Jurkat, Clone E6-1 (cell line): Measurements from ENCODE around the gene HOXA7.

ENCODE experiments used
- DNase-seq: peaks from one replicate; pipeline ENCODE4 v3.0.0-alpha.2; 2011; ENCODE audit warnings: low read depth, low spot score
- H3K4me3 ChIP-seq: 2 replicates; pipeline ENCODE4 v1.5.1; 2011; ENCODE audit warnings: mild to moderate bottlenecking, low read length, control low read depth, moderate library complexity

The HOXA7 gene

DNA sequence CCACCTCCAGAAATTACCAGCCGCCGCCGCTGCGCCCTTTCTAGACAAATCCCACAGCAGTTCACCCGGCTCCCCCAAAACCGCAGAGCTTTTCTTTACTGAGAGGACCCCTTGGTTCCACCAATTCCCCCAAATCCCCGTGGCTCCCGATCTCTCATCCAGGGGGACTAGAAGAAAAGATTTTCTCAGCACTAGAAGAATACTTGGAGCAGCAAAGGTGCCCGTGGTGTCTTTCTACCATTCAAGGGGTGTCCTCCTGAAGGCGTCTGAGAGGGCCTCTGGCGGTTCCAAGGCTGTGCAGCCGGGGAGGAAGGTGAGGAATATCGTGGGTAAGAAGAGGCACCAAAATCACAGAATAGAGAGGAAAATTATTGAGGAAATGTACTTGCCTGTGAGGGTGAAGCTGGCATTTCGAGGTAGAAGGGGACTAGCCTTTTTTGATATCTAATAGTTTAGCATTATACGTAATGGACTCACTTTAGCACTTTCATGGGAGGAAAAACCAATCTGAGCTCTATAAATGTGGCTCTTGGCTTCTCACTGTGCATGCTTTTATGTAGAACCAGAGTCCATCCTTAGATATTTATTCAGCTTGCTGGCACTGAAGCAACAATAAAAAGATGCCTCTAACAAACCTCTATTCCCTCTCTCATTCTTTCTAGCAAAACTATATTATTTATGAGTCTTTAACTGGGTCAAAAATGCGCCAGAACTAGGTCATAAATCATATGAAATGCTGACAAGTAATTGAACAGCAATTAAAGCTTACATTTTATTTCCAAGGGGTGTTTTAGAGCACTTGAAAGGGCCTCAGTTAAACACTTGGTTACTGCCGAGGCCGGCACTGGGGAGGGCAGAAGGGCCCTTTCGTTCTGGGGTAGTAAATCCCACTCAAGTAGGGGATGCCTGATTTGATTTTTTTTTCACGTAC lies 40.2 kb downstream of the HOXA7 start:
- H3K4me3 ChIP-seq, result no peak overlapping the region

GRCh38 chr7:27115221-27116026 lies 41.1 kb downstream of the HOXA7 start:
- no peak for DNase-seq
- H3K4me3 ChIP-seq, result no peak overlapping the region

More for the DNA sequence above, 40.2 kb downstream of the HOXA7 start:
- DNase-seq, result no peak

DNA sequence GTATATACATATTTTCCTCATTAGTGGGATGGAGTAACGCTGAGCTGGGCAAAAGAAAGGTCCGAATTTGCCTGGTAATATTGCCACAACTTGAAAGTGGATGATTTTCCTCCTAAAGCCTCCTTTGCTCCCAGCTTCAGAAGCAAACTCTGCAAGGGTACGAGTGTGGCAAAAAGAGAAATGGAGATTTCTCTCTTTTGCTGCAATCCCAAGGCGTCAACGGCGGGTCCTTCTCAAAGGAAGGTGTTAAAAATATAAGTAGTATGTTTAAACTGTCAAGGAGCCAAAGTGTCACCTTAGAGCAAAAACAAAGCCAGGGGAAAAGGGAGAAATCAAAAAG lies 41.6 kb downstream of the HOXA7 start:
- no peak overlapping the region for H3K4me3 ChIP-seq
- DNase-seq, result no peak

GRCh38 chr7:27113991-27114769 lies 42.3 kb downstream of the HOXA7 start:
- DNase-seq, result no peak
- H3K4me3 ChIP-seq, result no peak overlapping the region

GRCh38 chr7:27112955-27113949 lies 43.2 kb downstream of the HOXA7 start:
- DNase-seq, result no peak
- H3K4me3 ChIP-seq, result no peak overlapping the region

DNA sequence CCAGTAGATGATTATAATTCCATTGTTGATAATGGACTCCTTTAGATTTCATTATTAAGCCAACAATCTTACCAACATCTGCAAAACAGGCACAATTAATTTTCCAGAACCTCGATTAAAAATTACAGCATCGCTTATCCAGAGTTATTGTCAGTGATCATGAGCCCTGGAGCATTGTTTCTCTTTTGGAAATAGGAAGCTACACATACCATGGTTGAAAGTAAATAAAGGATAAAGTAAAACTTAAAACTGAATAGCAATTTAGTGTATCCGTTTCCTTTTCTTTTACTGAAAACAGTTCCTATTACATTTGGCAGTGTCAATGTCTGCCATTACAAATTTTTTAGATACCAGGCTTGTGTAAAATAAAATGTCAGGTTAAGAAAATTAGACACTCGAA lies 44.1 kb downstream of the HOXA7 start:
- no peak overlapping the region for H3K4me3 ChIP-seq
- DNase-seq, result no peak

GRCh38 chr7:27111751-27112277 lies 44.7 kb downstream of the HOXA7 start:
- no peak overlapping the region for H3K4me3 ChIP-seq
- DNase-seq, result no peak

GRCh38 chr7:27111042-27111750 lies 45.3 kb downstream of the HOXA7 start:
- no peak for DNase-seq
- no peak overlapping the region for H3K4me3 ChIP-seq

- no peak for DNase-seq
- H3K4me3 ChIP-seq, result no peak overlapping the region
Measured at GRCh38 chr7:27110186-27111031, 46.1 kb downstream of the HOXA7 start.

DNA sequence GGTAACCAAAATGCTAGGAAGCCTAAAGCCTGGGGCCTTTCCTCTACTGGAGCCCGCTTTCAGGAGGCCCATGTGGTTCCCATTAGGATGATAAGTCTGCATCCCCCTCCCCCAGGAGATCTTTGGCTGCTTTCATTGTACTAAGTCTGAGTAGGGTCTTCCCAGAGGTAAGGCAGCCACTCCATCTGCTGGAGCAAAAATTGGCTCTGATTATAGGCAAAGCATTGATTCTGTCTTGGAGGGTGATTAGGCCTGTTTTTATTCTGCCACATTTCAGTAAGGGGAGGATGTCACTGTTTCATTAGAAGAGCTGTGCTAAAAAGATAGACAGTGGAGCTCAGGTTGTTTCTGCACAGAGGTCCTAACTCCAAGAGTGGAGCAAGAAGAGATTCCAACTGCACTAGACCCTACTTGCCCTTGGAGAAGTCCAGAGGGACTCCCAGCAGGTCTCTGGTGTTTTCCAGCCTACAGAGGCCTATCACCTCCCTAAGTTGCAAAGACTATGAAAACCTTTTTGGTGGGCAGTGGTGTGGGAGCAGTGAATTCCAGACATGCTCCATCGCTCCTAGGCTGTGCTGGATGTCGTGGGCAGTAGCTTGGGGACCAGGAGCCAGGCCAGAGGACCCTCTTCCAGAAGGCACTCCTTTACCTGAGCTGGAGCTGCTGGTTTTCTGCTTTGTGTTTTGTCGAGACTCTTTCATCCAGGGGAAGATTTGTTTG lies 46.8 kb downstream of the HOXA7 start:
- DNase-seq, result no peak
- H3K4me3 ChIP-seq, result no peak overlapping the region

- DNase-seq, result no peak
- no peak overlapping the region for H3K4me3 ChIP-seq
Measured at GRCh38 chr7:27108390-27109127, 47.9 kb downstream of the HOXA7 start.

GRCh38 chr7:27107391-27108381 lies 48.8 kb downstream of the HOXA7 start:
- no peak overlapping the region for H3K4me3 ChIP-seq
- no peak for DNase-seq

DNA sequence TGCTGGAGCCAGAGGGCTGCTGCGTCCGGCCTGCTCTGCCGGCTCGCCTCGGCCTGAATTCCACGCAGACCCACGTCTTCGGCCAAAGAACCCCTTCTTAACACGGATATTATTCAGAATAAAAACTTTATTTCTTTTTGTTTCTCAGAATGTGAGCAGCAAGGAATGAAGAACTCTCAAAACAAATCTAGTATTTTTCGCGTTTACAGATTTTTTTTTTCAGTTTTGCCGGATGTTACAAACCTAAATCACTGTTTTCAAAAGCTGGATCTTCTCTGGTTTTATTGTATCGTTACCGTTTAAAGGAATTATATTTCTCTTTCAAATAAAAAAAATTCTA lies 49.6 kb downstream of the HOXA7 start:
- H3K4me3 ChIP-seq, result no peak overlapping the region
- DNase-seq, result no peak

DNA sequence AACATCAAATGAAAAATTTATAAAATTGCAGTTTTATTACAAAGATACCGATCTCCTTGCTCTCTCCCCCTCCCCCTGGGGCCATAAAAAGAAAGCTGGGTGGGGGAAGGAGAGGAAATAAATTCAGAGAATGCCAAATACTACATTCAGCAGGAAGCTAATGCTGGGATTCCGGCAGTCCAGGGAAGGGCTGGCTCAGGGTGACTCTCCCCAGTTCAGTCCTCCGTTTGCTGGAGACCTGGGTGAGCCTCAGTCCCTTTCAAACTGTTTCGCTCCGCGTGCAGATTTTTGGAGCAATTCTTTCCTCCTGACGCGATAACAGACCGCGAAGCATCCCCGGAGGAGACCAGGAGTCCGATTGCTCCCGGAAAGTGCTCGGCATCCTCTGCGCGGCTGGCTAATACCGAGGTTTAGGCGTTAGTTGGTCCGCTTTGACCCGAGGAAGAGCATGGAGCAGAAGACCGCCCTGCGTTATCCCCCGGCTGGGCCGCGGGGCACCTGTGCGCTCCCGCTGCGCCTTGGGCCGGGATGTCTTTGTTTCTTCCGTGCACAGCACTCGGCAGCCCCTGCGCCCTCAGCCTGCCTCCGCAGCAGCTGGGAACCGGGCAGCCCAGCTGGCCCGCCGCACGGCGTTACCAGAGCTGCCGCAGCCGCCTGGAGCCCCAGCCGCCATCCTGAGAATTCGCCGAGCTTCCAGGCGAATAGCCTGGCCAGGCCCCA lies 50.1 kb downstream of the HOXA7 start:
- no peak for DNase-seq
- H3K4me3 ChIP-seq, result no peak overlapping the region
